Astrocyte of the cerebellum (primary cell): ENCODE results near the gene NOXRED1.

Experiments
- DNase-seq: peaks from one replicate; pipeline ENCODE4 v3.0.0-alpha.2; 2011; ENCODE audit warnings: low read depth
- H3K4me3 ChIP-seq: 2 replicates; pipeline ENCODE4 v1.5.1; 2011; ENCODE audit warnings: mild to moderate bottlenecking, low read depth, low read length, moderate library complexity
- CTCF ChIP-seq: IDR thresholded peaks from 2 replicates; pipeline ENCODE4 v1.5.1; 2012; ENCODE audit warnings: low read length, low read depth, moderate library complexity, mild to moderate bottlenecking; ENCODE audit errors: missing control alignments
- in situ Hi-C: cut with HindIII; loops from 2 replicates; pipeline ENCODE4 v1.10.0; 2017; ENCODE audit warnings: low sequenced_read_pairs

Gene NOXRED1

DNA sequence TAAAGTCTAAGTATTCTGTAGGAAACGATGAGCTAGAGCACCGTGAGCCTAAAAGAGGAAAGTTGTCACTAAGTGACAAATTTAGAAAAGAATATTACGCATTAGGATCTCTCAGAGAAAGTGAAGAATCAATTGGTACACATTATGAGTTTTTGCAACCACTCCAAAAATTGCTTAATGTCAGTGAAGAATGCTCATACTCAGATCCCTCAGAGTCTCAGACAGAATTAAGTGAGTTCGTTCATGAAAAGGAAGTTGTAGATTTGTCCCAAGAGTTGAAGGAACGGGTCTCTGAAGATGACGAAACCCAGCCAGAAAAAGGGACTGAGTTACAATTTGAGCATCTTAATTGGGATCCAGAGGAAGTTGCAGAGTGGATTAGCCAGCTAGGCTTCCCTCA is 44.6 kb downstream of the NOXRED1 start:
- no peak for DNase-seq
- no peak overlapping the region for H3K4me3 ChIP-seq
- in situ Hi-C loops = no loop called here
- TF ChIP-seq CTCF = no peak

GRCh38 chr14:77377502-77377844 is 45.9 kb downstream of the NOXRED1 start:
- peak overlapping the region; percentile 72 for H3K4me3 ChIP-seq
- DNase-seq = no peak
- no peak for TF ChIP-seq CTCF
- in situ Hi-C loops = no loop called here

- peak; percentile 30 for TF ChIP-seq CTCF
- peak within 1 kb of the TSS; percentile 72 for H3K4me3 ChIP-seq
- in situ Hi-C loops = no loop called here
- DNase-seq = peak; percentile 55
Observed at GRCh38 chr14:77376771-77377501, 46.4 kb downstream of the NOXRED1 start, which contains the start of the genes SAMD15 and TMED8. TSS of gene SAMD15 (plus strand) at chr14:77377379. CDS start at chr14:77377419, 40 bp downstream. TSS of gene TMED8 (minus strand) at chr14:77377094. CDS start at chr14:77377053, 41 bp downstream.

DNA sequence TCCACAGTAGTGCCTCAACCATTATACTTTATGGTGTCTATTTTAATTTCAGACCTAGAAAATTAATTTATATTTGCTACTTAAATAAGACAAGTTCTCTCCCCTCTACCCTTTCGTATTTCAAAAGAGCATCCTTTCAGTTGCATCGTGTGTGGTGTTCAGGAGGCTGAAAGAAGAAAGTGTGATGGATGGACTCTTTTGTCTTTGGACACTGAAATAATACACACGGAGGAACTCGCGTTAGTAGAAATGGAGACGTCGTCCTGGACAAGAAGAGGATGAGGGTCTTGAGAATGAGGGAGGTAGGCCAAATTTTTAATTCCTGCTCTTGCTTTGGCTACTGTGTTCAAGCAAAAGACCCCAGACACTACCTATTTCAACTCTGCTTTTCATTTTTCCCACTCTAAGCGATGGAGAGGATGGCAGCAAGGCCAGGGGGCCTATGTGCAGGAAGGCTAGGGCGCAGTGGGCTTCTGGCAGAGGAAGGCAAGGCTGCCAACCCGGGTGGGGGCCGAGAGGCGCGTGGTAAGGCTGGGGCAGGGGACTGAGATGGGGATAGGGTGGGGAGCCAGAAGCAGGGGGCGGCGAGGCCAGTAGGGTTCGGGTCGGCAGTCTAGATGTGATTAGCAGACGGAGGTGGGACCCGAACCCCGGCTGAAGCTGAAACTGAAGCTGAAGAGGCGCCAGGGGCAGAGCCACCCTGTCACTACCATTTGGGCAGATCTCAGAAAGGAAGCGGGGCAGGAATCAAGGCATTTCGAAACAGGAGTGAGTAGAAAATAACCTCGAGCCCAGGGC is 47.2 kb downstream of the NOXRED1 start:
- in situ Hi-C loops = no loop called here
- no peak for TF ChIP-seq CTCF
- peak overlapping the region; percentile 72 for H3K4me3 ChIP-seq
- no peak for DNase-seq

GRCh38 chr14:77375164-77375950 is 48.0 kb downstream of the NOXRED1 start:
- TF ChIP-seq CTCF = no peak
- in situ Hi-C loops = no loop called here
- DNase-seq = no peak
- H3K4me3 ChIP-seq = peak overlapping the region; percentile 72

DNA sequence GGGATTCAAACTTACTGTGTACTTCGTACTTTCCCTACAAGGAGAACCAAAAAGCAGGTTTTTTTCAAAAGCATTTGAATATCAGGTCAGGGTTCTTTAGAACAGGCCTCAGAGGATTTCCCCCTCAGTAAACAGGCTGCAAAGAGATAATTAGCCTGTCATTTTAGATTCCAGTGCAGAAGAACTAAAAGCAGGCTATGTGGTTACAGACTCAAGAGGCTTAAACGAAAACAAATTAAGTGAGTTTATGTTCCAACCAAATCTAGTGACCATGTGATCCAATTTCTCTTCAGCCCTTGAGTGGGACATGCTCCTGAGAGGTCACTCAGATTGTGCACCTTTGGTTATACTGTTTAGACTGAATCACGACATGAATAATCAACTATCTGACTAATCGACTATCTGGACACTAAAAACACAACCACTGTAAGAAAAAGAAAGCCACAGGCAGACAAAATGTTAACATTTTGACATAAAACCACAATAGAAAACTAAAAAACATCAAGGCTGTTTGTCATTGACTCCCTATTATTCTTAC is 51.0 kb downstream of the NOXRED1 start:
- peak; percentile 38 for DNase-seq
- in situ Hi-C loops = loop anchor here (5.0 kb wide), 1 partner anchor 80 kb away; no protein-coding TSS in a partner anchor
- H3K4me3 ChIP-seq = no peak overlapping the region
- TF ChIP-seq CTCF = no peak
